ENCODE results near the gene ADH4. TPM values are rescaled to one million over a fixed set of nuclear protein-coding genes. Genes with fewer than 3 reads are reported as not detected.

The ADH4 gene
- total RNA-seq, 1 donor, result not detected

DNA sequence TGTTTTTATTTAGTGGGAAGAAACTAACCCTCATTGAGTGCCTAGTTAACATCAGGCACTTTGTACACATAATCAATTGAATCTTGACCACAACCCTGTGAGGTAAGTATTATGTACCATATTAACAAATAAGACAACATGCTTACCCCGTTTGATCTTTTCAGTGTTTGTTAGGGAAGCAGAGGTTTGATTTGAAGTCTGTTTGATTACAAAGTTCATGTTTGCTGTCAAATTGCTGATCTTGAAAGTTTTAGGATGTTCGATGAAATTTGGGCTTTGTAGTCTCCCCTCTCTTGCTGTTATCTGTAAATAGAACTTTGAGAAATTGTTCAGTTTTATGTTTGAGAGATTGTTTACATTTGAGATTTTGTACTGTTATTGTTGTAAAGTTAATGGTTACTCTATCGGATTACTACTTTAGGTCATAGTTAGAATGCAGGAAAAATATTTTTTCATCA lies 13.4 kb upstream of the ADH4 start:
- no peaks in the 10 kb centered on the region for H4K20me1 ChIP-seq (ENCODE audit: insufficient read depth, low read length)
- H3K27ac ChIP-seq (ENCODE audit: low read depth, low read length), result no peak overlapping the region
- no peak overlapping the region for H3K4me2 ChIP-seq (ENCODE audit: insufficient read depth, low read length)
- H3K9me3 ChIP-seq (ENCODE audit: low read depth, low read length), result no peaks in the 10 kb centered on the region
- no peak overlapping the region for H2AFZ ChIP-seq (ENCODE audit: low read length)
- TF ChIP-seq, protein P1, sequence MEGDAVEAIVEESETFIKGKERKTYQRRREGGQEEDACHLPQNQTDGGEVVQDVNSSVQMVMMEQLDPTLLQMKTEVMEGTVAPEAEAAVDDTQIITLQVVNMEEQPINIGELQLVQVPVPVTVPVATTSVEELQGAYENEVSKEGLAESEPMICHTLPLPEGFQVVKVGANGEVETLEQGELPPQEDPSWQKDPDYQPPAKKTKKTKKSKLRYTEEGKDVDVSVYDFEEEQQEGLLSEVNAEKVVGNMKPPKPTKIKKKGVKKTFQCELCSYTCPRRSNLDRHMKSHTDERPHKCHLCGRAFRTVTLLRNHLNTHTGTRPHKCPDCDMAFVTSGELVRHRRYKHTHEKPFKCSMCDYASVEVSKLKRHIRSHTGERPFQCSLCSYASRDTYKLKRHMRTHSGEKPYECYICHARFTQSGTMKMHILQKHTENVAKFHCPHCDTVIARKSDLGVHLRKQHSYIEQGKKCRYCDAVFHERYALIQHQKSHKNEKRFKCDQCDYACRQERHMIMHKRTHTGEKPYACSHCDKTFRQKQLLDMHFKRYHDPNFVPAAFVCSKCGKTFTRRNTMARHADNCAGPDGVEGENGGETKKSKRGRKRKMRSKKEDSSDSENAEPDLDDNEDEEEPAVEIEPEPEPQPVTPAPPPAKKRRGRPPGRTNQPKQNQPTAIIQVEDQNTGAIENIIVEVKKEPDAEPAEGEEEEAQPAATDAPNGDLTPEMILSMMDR (IDR thresholded peaks at IDR 0.05; ENCODE audit: extremely low read depth, low read depth, low read length), result no peak
- no peaks in the 10 kb centered on the region for H3K36me3 ChIP-seq (ENCODE audit: insufficient read depth, low read length)
- no peak overlapping the region for H3K4me3 ChIP-seq (ENCODE audit: insufficient read depth, low read length)
- no peaks in the 10 kb centered on the region for H3K4me1 ChIP-seq (ENCODE audit: insufficient read depth, low read length)
- no peaks in the 10 kb centered on the region for H3K79me2 ChIP-seq (ENCODE audit: insufficient read depth, low read length)
- DNase-seq (ENCODE audit: insufficient read length, low spot score, missing footprints), result no peak
- H3K27me3 ChIP-seq (ENCODE audit: insufficient read depth, low read length), result no peaks in the 10 kb centered on the region

DNA sequence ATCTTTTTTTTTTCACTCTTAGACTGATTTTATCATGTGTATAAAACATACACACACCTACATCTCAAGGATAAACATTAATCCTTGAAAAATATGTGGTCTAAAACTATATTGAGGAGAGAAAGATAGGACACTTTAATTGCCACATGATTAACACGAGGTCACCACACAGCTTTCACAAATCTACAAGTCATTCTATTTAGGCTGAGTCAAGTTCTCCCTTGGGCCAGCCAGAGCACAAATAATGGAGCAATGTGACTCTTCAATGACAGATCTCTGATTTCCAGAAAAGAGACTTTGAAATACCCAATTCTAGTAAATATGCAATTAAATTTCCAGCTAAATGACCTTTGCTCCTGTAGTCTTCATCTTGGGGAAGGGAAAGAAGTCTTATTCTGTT lies 12.9 kb upstream of the ADH4 start:
- DNase-seq (ENCODE audit: insufficient read length, low spot score, missing footprints), result no peak
- H4K20me1 ChIP-seq (ENCODE audit: insufficient read depth, low read length), result no peaks in the 10 kb centered on the region
- TF ChIP-seq, protein P1 (IDR thresholded peaks at IDR 0.05; ENCODE audit: extremely low read depth, low read depth, low read length), result no peak

DNA sequence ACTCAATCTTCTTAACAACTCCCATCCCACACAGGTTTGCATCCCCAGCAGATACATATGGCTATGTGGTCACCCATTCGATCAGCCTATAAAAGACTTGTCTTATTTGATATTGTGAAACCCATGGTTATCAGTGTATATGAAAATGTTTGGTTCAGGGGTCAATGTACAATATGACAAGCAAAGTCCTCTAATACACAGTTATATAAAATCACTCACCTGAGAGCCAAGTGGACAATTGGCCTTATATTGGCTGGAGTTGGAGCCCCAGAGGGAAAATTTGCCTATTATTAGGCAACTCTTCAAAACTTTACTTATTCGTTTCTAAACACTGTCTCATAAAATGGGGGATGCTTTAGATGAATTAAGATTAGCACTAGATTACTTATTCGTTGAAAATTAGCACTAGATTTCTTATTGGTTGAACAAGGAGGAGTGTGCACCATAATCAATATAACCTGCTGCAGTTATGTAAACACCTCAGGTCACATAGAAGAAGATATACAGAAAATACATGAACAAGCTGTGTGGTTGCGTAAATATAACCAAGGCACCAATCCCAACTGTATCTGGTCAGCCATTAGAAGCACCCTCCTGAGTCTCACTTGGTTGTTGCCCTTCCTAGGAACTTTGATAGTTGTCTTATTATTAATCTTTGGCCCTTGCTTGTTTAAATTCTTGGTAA lies 10.7 kb upstream of the ADH4 start:
- TF ChIP-seq, protein P1 (IDR thresholded peaks at IDR 0.05; ENCODE audit: extremely low read depth, low read depth, low read length), result no peak
- no peaks in the 10 kb centered on the region for H4K20me1 ChIP-seq (ENCODE audit: insufficient read depth, low read length)
- no peak for DNase-seq (ENCODE audit: insufficient read length, low spot score, missing footprints)
- H3K4me3 ChIP-seq (ENCODE audit: insufficient read depth, low read length), result no peak overlapping the region
- no peak overlapping the region for H3K4me2 ChIP-seq (ENCODE audit: insufficient read depth, low read length)
- H3K79me2 ChIP-seq (ENCODE audit: insufficient read depth, low read length), result no peaks in the 10 kb centered on the region
- no peaks in the 10 kb centered on the region for H3K4me1 ChIP-seq (ENCODE audit: insufficient read depth, low read length)
- no peaks in the 10 kb centered on the region for H3K27me3 ChIP-seq (ENCODE audit: insufficient read depth, low read length)
- H3K36me3 ChIP-seq (ENCODE audit: insufficient read depth, low read length), result no peaks in the 10 kb centered on the region
- H2AFZ ChIP-seq (ENCODE audit: low read length), result no peak overlapping the region
- no peak overlapping the region for H3K27ac ChIP-seq (ENCODE audit: low read depth, low read length)
- no peaks in the 10 kb centered on the region for H3K9me3 ChIP-seq (ENCODE audit: low read depth, low read length)

More for the DNA sequence above, 12.9 kb upstream of the ADH4 start:
- Histone ChIP-seq H3K27ac (ENCODE audit: low read depth, low read length) (no peak overlapping the region), H3K4me2 (ENCODE audit: insufficient read depth, low read length) (no peak overlapping the region), H3K79me2 (ENCODE audit: insufficient read depth, low read length) (no peaks in the 10 kb centered on the region), H3K4me3 (ENCODE audit: insufficient read depth, low read length) (no peak overlapping the region), H3K27me3 (ENCODE audit: insufficient read depth, low read length) (no peaks in the 10 kb centered on the region), H3K4me1 (ENCODE audit: insufficient read depth, low read length) (no peaks in the 10 kb centered on the region), H3K9me3 (ENCODE audit: low read depth, low read length) (no peaks in the 10 kb centered on the region), H3K36me3 (ENCODE audit: insufficient read depth, low read length) (no peaks in the 10 kb centered on the region), H2AFZ (ENCODE audit: low read length) (no peak overlapping the region)

DNA sequence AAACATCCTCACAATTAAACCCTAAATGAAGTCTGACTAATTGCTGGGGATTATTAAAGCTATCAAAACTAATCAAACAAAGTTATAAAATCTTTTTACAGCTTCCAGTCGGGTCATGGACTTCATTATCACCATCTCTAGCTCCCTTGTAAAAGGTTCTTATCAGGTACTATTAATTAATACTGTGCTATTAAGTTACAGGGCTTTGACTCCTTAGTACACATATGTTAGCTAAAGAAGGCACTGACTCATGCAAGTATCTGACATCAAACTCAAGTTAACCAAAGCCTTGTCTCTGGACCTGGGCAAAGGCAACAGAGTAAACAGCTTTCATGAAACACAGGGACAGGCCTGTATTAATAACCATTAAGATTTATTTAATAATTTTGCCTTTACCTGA lies 7.9 kb upstream of the ADH4 start:
- H3K9me3 ChIP-seq (ENCODE audit: low read depth, low read length), result no peaks in the 10 kb centered on the region
- H2AFZ ChIP-seq (ENCODE audit: low read length), result no peak overlapping the region
- DNase-seq (ENCODE audit: insufficient read length, low spot score, missing footprints), result no peak
- H3K4me1 ChIP-seq (ENCODE audit: insufficient read depth, low read length), result no peaks in the 10 kb centered on the region
- H3K27me3 ChIP-seq (ENCODE audit: insufficient read depth, low read length), result no peaks in the 10 kb centered on the region
- no peaks in the 10 kb centered on the region for H3K79me2 ChIP-seq (ENCODE audit: insufficient read depth, low read length)
- TF ChIP-seq, protein P1 (IDR thresholded peaks at IDR 0.05; ENCODE audit: extremely low read depth, low read depth, low read length), result no peak
- no peaks in the 10 kb centered on the region for H3K36me3 ChIP-seq (ENCODE audit: insufficient read depth, low read length)
- no peaks in the 10 kb centered on the region for H4K20me1 ChIP-seq (ENCODE audit: insufficient read depth, low read length)
- no peak overlapping the region for H3K27ac ChIP-seq (ENCODE audit: low read depth, low read length)
- no peak overlapping the region for H3K4me2 ChIP-seq (ENCODE audit: insufficient read depth, low read length)
- H3K4me3 ChIP-seq (ENCODE audit: insufficient read depth, low read length), result no peak overlapping the region

Data from osteoblast (primary cell).